Mononuclear cell (primary cell): Measurements from ENCODE around the gene ARHGEF26. TPM values are rescaled to one million over a fixed set of nuclear protein-coding genes. Genes with fewer than 3 reads are reported as not detected.

Experiments used
- H3K27me3 ChIP-seq: 2 replicates; pipeline ENCODE4 v1.6.0; 2011; ENCODE audit warnings: low read length, control low read depth; ENCODE audit not compliant: insufficient read depth
- H3K4me1 ChIP-seq: 2 replicates; pipeline ENCODE4 v1.5.1; 2011; ENCODE audit warnings: mild to moderate bottlenecking, low read length, control low read depth; ENCODE audit not compliant: insufficient read depth
- H3K4me3 ChIP-seq: 2 replicates; pipeline ENCODE4 v1.5.1; 2011; ENCODE audit warnings: mild to moderate bottlenecking, low read length, moderate library complexity
- H3K9me3 ChIP-seq: 2 replicates; pipeline ENCODE4 v1.5.1; 2011; ENCODE audit warnings: low read depth, mild to moderate bottlenecking, control low read depth, low read length
- total RNA-seq: library from RNA; depleted of rRNA; stranded (reverse); fragments of >200 nt; gene quantifications from one replicate; pipeline ENCODE4 v1.2.3, GENCODE V29; 2012

The ARHGEF26 gene
- total RNA-seq, 1 donor = 0.21 TPM

DNA sequence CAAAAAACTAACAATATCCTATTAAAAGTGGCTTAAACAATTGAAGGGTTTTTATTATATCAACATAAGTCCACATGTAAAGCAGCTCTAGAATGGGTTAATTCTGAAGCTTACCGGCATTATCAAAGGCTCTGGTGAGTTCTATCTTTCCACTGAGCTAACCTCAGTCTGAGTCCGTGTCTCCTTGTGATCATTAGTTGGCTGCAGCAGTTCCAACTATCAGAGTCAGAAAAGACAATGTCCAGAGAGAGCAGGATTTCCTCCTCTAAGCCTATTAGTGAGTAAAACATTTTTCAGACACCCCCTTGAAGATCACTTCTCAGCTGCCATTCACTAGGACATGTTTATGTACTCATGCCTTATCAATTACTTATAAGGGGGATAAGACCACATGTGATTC lies 153.2 kb downstream of the ARHGEF26 start:
- H3K27me3 ChIP-seq = no peaks in the 10 kb centered on the region
- no peaks in the 10 kb centered on the region for H3K9me3 ChIP-seq
- no peaks in the 10 kb centered on the region for H3K4me1 ChIP-seq
- H3K4me3 ChIP-seq = no peak overlapping the region

DNA sequence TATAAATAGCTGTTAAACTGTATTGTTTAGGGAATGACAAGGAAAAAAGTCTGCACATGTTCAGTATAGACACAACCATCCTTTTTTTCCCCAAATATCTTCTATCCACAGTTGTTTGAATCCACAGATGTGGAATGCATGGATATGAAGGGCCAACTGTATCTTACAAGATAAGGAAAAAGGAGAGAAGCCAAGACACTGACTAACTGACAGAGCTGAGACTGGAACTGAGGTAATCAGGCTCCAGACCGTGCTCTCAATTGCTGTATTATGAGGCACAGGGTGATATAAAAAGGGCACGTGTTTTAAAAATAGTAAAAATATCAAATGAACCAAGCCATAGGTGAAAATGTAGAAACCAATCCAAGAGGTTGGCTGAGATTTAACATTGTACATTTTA lies 154.1 kb downstream of the ARHGEF26 start:
- no peaks in the 10 kb centered on the region for H3K4me1 ChIP-seq
- no peaks in the 10 kb centered on the region for H3K9me3 ChIP-seq
- no peaks in the 10 kb centered on the region for H3K27me3 ChIP-seq
- H3K4me3 ChIP-seq = no peak overlapping the region

DNA sequence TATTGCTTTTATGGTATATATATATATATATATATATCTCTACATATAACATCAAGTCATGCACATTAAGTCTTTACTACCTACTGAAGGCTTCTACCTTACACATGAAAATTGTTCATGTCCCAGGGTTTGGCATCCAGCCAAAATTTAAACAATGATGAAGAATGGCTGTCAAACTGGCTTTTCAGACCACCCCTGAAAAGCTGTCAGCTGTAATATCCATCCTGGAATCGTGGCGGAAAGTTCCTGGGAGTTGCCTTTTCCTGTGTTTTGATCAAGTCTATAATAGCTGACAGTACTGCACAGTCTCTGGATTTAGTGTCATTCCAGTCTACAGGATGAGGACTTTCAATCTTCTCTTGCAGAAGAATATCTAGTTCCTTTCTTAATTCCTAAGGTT lies 154.8 kb downstream of the ARHGEF26 start:
- Histone ChIP-seq H3K4me1 (no peaks in the 10 kb centered on the region), H3K27me3 (no peaks in the 10 kb centered on the region), H3K9me3 (no peaks in the 10 kb centered on the region), H3K4me3 (no peak overlapping the region)

DNA sequence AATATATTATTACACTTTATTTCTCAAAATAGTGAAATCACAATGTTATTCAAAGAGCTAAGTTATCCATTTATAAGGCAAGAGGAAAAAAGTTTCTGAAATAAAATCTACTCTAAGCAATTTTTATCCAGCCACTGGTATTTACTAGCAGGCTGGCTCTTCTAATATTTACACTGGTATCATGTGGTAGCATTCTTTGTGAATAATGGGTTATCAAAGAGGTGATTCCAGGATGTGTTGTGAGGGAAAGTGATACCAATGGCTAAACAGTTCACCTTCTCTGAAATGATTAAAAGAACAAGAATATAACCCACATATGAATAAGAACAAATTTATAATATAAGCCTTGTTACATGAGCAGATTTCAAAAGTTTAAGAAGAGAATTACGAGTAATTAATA lies 159.0 kb downstream of the ARHGEF26 start:
- Histone ChIP-seq H3K9me3 (no peaks in the 10 kb centered on the region), H3K4me3 (no peak overlapping the region), H3K4me1 (no peaks in the 10 kb centered on the region), H3K27me3 (no peaks in the 10 kb centered on the region)

DNA sequence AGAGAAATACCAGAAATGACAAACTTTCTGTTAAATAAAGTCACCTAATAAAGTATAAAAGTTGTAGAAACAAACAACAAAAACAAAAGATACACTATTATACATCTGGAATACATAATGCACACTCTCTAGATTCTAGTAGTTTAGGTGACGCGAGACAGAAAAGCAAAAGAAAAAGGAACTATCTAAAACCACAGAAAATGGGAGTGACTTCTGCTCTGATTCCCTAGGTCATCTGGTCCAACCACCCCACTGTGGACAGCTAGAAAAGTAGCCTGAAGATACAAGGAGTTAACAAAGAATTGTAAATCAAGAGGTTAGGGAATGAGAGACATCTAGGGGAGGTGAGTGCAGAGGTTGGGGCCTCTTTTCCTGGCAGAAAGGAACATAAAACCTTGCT lies 164.0 kb downstream of the ARHGEF26 start:
- H3K4me3 ChIP-seq = no peak overlapping the region
- no peaks in the 10 kb centered on the region for H3K4me1 ChIP-seq
- H3K9me3 ChIP-seq = no peaks in the 10 kb centered on the region
- H3K27me3 ChIP-seq = no peaks in the 10 kb centered on the region

DNA sequence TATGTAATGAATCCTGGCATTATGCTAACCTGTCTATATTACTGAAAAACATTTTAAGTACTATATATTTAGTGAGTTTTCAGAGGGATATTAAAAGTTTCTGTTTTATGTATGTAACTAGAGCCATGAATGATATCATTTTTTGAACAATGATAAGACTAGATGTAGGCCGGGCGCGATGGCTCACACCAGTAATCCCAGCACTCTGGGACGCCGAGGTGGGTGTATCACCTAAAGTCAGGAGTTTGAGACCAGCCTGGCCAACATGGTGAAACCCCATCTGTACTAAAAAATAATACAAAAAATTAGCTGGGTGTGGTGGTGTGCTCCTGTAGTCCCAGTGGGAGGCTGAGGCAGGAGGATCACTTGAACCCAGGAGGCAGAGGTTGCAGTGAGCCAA lies 169.0 kb downstream of the ARHGEF26 start:
- no peaks in the 10 kb centered on the region for H3K27me3 ChIP-seq
- H3K9me3 ChIP-seq = no peaks in the 10 kb centered on the region
- H3K4me3 ChIP-seq = no peak overlapping the region
- H3K4me1 ChIP-seq = no peaks in the 10 kb centered on the region

DNA sequence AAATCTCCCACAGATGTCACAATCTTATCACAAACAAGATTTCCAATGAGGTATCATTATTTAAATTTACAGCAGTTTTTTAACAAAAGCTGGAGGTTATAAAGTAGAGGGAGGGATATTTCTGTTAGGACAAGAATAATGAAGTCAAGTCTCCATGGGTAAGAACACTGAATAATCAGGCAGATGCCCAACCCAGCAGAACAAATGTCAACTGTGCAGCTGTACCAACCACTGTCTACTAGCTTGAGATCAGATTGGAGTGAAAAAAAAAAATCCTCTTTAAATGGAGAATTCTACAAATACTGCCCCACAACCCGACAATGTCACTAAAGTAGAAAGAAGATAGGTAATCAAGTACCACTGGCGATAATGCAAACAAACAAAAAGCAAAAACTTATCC lies 172.8 kb downstream of the ARHGEF26 start:
- no peaks in the 10 kb centered on the region for H3K4me1 ChIP-seq
- H3K27me3 ChIP-seq = no peaks in the 10 kb centered on the region
- no peaks in the 10 kb centered on the region for H3K9me3 ChIP-seq

DNA sequence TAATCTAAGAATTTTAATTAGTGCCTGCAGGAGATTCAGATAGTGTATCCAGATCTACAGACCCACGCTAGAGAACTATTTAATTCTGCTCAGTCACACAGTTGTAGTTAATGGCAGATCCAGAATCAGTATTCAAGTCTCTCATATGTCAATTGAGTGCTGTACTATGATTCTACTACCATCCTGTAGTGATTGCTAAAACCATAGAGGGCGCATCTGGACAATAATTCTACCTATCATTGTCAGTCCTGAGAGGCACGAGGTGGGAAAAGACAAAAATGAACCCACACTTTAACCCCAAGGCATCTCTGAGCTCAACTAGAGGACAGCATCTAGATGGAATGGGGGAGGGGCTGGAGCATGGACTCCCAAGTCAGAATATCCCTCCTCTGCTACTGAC lies 180.4 kb downstream of the ARHGEF26 start:
- H3K4me1 ChIP-seq = no peaks in the 10 kb centered on the region
- no peaks in the 10 kb centered on the region for H3K27me3 ChIP-seq
- no peaks in the 10 kb centered on the region for H3K9me3 ChIP-seq
- no peak overlapping the region for H3K4me3 ChIP-seq

More for the DNA sequence above, 172.8 kb downstream of the ARHGEF26 start:
- H3K4me3 ChIP-seq = no peak overlapping the region

DNA sequence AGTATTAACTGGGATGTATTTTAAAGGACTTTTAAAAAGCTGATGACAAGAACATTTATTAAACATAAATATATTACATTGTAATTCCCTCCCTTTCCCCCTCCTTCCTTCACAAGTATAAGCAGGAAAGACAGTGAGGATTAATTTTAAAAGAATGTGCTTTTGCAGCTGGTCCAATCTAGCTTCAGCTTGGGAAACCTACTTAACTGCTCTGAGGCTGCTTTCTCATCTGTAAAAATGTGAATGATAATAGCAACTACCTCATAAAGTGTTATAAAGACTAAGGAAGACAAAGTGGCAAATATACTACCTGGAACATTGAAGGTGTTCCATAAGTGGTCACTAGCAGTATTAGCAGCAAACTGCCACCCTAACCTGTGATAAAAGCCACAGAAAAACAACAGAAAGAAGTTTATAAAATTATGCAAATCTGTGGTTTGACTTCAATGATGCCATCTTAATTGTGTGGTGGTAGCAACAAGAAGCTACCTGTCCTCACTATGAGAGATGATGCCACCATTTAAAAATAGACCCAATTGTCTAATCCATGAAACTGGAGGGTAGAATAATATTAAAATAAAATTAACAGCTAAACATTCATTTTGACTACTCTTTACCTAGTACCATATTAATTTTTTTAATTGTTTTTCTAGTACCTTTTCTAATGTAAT lies 183.1 kb downstream of the ARHGEF26 start:
- Histone ChIP-seq H3K4me3 (no peak overlapping the region), H3K9me3 (no peaks in the 10 kb centered on the region), H3K27me3 (no peaks in the 10 kb centered on the region), H3K4me1 (no peaks in the 10 kb centered on the region)

DNA sequence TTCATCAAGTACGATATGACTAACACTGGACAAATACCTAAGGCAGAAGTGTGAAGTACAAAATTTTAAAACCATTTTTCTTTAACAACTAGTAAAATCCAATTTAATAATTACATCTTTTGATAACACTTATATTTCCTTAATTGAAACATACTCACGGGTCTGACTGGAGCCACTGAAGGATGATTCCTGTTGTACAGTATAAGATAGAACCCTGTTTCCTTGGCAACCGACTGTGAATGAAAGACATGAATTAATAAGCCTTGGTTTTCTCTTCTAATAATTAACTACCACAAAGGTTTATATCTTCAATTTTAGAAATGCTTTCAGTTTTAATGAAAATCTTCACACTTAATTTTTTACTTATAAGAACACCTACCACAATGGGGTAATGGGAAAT lies 183.7 kb downstream of the ARHGEF26 start:
- H3K9me3 ChIP-seq = no peaks in the 10 kb centered on the region
- H3K4me3 ChIP-seq = no peak overlapping the region
- H3K4me1 ChIP-seq = no peaks in the 10 kb centered on the region
- H3K27me3 ChIP-seq = no peaks in the 10 kb centered on the region

DNA sequence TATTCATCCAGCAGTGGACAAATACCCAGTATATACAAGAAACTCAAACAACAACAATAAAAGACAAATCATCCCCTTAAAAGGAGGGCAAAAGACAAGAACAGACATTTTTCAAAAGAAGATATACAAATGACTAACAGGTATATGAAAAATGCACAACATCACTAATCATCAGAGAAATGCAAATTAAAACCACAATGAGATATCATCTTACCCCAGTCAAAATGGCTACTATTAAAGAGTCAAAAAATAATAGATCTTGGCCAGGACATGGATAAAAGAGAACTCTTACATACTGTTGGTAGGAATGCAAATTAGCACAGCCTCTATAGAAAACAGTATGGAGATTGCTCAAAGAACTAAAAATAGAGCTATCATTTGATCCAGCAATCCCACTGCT lies 186.2 kb downstream of the ARHGEF26 start:
- Histone ChIP-seq H3K9me3 (no peaks in the 10 kb centered on the region), H3K4me1 (no peaks in the 10 kb centered on the region), H3K4me3 (no peak overlapping the region), H3K27me3 (no peaks in the 10 kb centered on the region)

Other genes starting within 250 kb of the ARHGEF26 start
- 117 TPM for gene DHX36, start 203.1 kb downstream of the ARHGEF26 start, total RNA-seq